GM19463 (cell line): ENCODE results near the gene TCP10L.
"Not testable (repeated sequence)": the region's sequence is repeated elsewhere in the genome, so short reads cannot be mapped to it uniquely, and the experiment has no call there.

Experiments
- ATAC-seq: cut with Tn5 transposase; IDR thresholded peaks from one replicate; pipeline ENCODE4 v1.9.1; 2021; ENCODE audit warnings: mild to moderate bottlenecking, moderate library complexity; ENCODE audit not compliant: unreplicated experiment

The TCP10L gene, protein sequence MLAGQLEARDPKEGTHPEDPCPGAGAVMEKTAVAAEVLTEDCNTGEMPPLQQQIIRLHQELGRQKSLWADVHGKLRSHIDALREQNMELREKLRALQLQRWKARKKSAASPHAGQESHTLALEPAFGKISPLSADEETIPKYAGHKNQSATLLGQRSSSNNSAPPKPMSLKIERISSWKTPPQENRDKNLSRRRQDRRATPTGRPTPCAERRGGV

DNA sequence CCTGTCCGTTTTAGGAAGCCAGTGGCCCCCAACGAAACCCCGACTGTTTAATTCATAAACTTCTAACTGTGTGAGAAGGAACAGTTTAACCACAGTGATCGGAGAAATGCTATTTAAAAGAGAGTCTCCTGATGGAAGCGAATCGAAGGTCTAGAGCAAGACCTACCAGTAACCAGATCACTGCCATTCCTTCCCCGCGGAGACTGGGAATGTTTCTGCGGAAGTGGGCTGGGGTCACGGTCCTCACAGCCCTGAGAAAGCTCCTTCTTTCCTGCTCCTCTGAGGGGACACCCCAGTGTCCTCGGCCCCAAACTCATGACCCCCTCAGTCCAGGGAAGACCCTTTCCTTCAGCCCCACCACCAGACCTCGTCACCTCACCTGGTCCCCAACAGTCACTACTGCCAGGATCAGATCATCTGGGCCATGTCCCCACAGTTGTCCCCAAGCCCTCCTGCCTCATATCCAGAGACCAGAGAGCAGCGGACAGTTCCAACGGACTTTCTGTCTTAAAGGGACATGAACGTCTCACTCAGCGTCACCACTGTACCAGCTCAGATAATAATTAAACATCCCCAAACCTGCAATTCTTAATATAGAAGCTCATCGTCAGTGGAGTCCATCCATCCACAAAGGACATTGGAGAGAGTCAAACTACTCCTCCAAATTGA lies at the start of gene TCP10L:
TCP10L (minus strand) TSS at position 482 of the 669 bp plus-strand sequence. CDS start 1,219 bp downstream, outside the sequence.
- no peak for ATAC-seq

DNA sequence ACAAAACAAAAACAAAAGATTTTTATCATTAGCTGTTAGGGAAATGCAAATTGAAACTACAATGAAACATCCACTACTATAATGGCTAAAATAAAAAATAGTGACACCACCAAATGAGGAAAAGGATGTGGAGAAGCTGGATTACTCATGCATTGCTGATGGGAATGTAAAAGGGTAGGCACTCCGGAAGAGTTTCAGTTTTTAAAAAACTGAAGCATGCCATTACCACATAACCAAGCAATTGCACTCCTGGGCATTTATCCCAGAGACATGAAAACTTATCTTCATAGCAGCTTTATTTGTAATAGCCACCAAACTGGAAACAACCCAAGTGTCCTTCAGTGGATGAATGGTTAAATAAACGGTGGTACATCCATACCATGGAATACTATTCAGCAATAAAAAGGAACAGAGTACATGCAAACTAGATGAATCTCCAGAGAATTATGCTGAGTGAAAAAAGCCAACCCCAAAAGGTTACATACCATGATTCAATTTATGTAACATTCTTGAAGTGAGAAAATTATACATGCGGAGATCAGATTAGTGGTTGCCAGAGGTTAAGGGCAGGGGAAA lies 41.4 kb upstream of the TCP10L start:
- ATAC-seq: no peak

GRCh38 chr21:32618218-32618617 lies 32.9 kb upstream of the TCP10L start:
- ATAC-seq: not testable (repeated sequence)

DNA sequence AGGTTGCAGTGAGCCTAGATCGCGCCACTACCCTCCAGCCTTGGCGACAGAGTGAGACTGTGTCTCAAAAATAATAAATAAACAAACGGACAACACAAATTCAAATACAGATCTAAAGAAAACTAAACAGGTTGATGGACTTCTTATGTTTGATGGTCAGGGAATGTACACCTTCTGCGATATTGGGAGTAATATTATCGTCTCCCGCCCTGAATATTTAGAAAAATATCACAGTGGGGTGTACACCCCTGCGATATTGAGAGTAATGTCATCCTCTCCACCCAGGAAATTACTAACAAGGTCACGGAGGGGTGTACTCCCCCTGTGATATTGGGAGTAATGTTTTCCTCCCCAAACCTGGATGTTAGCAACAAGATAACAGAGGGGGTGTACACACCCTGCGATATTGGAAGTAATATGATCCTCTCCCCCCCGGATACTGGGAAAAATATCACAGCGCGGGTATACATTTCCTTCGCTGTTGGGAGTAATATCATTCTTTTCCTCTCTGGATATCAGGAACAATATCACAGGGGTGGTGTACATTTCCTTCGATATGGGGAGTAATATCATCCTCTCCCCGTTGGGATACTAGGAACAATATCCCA lies 28.2 kb upstream of the TCP10L start:
- no peak for ATAC-seq

DNA sequence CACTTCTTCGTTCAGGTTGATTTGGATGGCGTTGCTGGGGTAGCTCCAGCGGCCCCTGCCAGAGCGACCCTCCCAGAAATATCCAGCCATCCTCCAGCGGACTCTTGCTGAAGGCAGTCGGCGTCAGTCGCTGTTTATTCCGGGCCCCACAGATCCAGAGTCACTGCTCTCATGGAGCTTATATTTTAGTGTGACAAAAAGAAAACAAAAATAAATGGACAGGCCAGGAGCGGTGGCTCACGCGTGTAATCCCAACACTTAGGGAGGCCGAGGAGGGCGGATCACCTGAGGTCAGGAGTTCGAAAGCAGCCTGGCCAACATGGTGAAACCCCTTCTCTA lies 27.6 kb upstream of the TCP10L start:
- no peak for ATAC-seq

GRCh38 chr21:32612075-32612998 lies 27.0 kb upstream of the TCP10L start, which contains the start of gene CFAP298:
Gene CFAP298, minus strand, starts transcription at chr21:32612377. Its CDS starts 134 bp downstream, at chr21:32612243.
- peak; percentile 95 for ATAC-seq

DNA sequence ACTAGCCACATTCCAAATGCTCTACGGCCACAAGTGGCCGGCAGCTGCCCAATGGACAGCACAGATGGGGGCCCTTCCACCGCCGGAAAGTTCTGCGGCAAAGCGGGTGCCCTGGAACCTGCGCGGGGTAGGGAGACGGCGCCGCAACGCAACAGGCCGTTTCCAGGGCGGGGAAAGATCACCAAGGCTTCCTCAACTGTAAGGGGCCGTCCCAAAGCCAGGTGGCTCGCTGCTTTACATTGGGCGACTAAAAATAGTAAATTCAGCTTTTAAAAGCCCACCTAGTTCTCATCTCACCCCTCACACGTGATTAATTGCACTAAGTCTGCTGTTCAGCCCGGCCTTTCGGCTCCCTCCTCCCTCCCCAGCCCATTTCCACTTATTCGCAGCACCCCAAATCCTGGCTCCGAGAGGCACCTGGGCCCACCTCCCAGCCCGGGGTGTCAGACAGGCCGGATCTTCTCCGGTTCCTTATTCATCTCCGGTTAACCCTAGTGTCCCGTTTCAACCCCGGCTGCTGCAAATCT lies 26.2 kb upstream of the TCP10L start:
- ATAC-seq: peak; percentile 1

DNA sequence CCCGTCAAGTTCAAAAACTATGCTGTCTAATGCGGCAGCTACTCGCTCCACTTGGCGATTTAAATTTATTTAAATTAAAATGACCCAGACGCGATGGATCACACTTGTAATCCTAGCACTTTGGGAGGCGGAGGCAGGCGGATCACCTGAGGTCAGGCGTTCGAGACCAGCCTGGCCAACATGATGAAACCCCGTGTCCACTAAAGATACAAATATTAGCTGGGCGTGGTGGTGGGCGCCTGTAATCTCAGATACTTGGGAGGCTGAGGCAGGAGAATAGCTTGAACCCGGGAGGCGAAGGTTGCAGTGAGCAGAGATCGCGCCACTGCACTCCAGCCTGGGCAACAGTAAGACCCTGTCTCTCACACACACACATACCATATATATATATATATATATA lies 25.6 kb upstream of the TCP10L start:
- ATAC-seq: not testable (repeated sequence)

GRCh38 chr21:32608851-32609250 lies 23.5 kb upstream of the TCP10L start:
- no peak for ATAC-seq

- no peak for ATAC-seq
These were observed 20.1 kb upstream of the TCP10L start for GRCh38 chr21:32605469-32605868.

DNA sequence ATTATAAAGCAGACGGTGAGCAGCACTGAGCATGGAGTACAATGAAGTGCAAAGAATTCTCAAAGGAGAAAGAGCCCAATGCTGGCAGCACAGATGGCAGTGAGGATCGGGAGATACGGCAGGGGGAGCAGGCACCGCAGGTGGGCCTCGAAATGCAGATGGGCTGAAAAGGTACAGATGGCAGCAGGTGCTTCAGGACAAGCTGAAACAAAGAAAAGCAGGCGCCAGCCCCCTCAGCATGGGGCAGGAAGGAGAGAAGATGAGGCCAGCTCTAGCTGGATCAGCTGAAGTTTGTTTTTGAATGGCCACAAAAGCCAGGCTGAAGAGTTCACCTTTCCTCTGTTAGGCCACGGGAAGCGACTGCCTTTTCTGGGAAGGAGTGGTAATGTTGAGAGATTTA lies 19.1 kb upstream of the TCP10L start:
- ATAC-seq: no peak

DNA sequence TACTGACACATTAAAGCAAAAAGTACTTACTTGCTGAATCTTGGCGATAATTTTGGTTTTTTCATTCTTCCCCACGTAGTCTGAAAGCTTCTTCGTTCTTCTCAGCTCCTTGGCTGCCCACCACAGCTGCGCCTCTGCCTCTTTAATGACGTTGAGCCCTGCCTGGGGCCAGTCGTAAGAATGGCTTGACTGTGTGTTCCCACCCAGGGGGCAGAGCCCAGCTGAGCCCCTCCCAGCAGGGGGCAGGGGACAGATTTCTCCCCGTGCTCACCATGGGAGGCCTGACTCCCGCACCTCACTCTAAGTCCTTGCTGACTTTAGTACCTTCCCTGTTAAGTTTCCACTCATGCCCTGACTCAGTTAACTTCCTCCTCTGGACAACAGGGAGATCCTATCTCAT lies 17.8 kb upstream of the TCP10L start:
- ATAC-seq: no peak

- ATAC-seq: no peak
These were observed 16.8 kb upstream of the TCP10L start for GRCh38 chr21:32602099-32602498.

GRCh38 chr21:32599526-32599925 lies 14.2 kb upstream of the TCP10L start:
- no peak for ATAC-seq

- no peak for ATAC-seq
These were observed 13.8 kb upstream of the TCP10L start for GRCh38 chr21:32599091-32599490.

- ATAC-seq: no peak
These were observed 11.9 kb upstream of the TCP10L start for GRCh38 chr21:32597205-32597604.

- no peak for ATAC-seq
These were observed 10.1 kb upstream of the TCP10L start for GRCh38 chr21:32595431-32595830.

DNA sequence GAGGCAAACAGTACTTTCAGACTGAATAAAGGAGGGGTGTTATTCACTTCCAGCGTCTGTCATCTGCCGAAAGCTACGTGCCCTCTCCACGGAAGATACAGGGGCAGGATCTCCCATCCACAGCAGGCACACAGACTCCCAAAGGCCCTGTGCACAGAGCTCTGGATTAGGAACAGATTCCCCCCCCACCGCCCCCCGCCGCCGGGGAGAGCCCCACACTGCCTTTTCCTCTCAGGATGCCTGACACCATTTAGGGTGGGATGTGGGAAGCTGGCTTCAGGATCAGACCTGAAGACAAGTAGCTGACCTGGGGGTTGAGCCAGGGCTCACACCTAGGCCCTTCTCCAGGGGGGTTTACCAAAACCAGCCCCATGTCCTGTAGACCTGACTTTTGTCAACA lies 8.4 kb upstream of the TCP10L start:
- ATAC-seq: no peak

- no peak for ATAC-seq
These were observed 7.7 kb upstream of the TCP10L start for GRCh38 chr21:32592929-32593502.

DNA sequence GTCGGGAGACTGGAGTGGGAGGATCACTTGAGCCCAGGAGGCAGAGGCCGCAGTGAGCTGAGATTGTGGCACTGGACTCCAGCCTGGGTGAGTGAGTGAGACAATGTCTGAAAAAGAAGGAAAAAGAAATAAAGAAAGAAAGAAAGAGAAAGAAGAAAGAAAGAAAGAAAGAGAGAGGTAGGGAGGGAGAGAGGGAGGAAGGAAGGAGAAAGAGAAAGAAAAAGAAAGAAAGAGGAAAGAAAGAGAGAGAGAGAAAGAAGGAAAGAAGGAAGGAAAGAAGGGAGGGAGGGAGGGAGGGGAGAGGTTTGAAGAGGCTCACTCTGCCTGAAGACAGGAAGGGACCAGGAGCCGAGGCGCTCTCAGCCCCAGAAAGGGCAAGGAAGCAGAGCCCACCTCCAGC lies 4.8 kb upstream of the TCP10L start:
- no peak for ATAC-seq
